Uterus (tissue), 4 donors: Measurements from ENCODE around the gene PRSS36. TPM values are rescaled to one million over a fixed set of nuclear protein-coding genes. Genes with fewer than 3 reads are reported as not detected.

Source experiments
- DNase-seq, 2 donors: peaks; one replicate each; pipeline ENCODE4 v3.0.0-alpha.2; 2019 to 2020
- H3K27ac ChIP-seq, 2 donors: fragments of 200-600 bp; sonication (generic); 1 replicate in 1 of 2; 2 replicates in 1 of 2; pipeline ENCODE4 v1.5.1; 2016 to 2018
- H3K27me3 ChIP-seq, 2 donors: fragments of 200-600 bp; sonication (generic); one replicate each; pipeline ENCODE4 v1.5.1; 2018 to 2019; ENCODE audit warnings: control low read depth in 1 of 2
- H3K36me3 ChIP-seq, 2 donors: fragments of 200-600 bp; sonication (generic); one replicate each; pipeline ENCODE4 v1.5.1; 2019; ENCODE audit warnings: control low read depth in 1 of 2
- H3K4me1 ChIP-seq, 2 donors: fragments of 200-600 bp; sonication (generic); one replicate each; pipeline ENCODE4 v1.5.1; 2018 to 2019; ENCODE audit warnings: control low read depth in 1 of 2
- H3K4me3 ChIP-seq, 2 donors: fragments of 200-600 bp; sonication (generic); 1 replicate in 1 of 2; 2 replicates in 1 of 2; pipeline ENCODE4 v1.5.1; 2018 to 2019; ENCODE audit warnings: mild to moderate bottlenecking in 1 of 2
- H3K9me3 ChIP-seq, 2 donors: fragments of 200-600 bp; sonication (generic); one replicate each; pipeline ENCODE4 v1.5.1; 2019; ENCODE audit warnings: control low read depth in 1 of 2
- POLR2A ChIP-seq, 2 donors: fragments of 450-650 bp; IDR thresholded peaks; one replicate each; pipeline ENCODE4 v1.6.1; 2016; ENCODE audit warnings: antibody characterized with exemption in 2 of 2, mild to moderate bottlenecking in 1 of 2, moderate library complexity in 1 of 2
- intact Hi-C: fragments of 100-400 bp; cut with DNase I; formaldehyde crosslinking; loops from one replicate; pipeline ENCODE4 v1.15.1; 2023; ENCODE audit warnings: low total_unique reads
- total RNA-seq, 4 donors: library from RNA; depleted of rRNA in 3 of 4; stranded (reverse); fragments of >200 nt in 3 of 4; gene quantifications; one replicate each; pipeline versions ENCODE4 v1.1.0 to v1.2.4, GENCODE V29; 2014 to 2023
- TF ChIP-seq, protein P1 (sequence below), 4 experiments: fragments of 200-600 bp in 2 of 4; fragments of 450-650 bp in 2 of 4; sonication (generic) in 2 of 4; IDR thresholded peaks; one replicate each; pipeline ENCODE4 v1.5.1; 2016 to 2019; ENCODE audit warnings: antibody characterized with exemption in 4 of 4, mild to moderate bottlenecking in 2 of 4, moderate library complexity in 1 of 4
- donor health status: DM: yes; HTN: yes; CAD: no.

Gene PRSS36
- total RNA-seq, 4 donors from 2014 or later: 0.48 to 0.76 TPM; not detected in 2

DNA sequence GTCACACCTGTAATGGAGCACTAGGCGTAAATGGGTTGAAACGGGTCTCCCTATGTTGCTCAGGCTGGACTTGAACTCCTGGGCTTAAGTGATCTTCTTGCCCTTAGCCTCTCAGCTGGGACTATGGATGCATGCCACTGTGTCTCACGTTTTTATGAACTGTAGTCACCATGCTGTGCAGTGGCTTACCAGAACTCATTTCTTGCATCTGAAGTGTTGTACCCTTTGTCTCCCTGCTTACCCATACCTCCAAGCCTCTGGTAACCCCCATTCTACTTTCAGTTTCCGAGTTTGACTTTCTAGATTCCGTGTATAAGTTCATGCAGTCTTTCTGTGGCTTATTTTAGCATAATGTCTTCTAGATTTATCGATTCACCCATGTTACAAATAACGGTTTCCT lies 45.0 kb upstream of the PRSS36 start:
- Histone ChIP-seq H3K9me3 (no peaks in the 10 kb centered on the region), H3K4me3 (no peak overlapping the region), H3K36me3 (no peaks in the 10 kb centered on the region), H3K27me3 (no peaks in the 10 kb centered on the region), H3K27ac (no peak overlapping the region), H3K4me1 (no peaks in the 10 kb centered on the region)
- TF ChIP-seq, protein P1, sequence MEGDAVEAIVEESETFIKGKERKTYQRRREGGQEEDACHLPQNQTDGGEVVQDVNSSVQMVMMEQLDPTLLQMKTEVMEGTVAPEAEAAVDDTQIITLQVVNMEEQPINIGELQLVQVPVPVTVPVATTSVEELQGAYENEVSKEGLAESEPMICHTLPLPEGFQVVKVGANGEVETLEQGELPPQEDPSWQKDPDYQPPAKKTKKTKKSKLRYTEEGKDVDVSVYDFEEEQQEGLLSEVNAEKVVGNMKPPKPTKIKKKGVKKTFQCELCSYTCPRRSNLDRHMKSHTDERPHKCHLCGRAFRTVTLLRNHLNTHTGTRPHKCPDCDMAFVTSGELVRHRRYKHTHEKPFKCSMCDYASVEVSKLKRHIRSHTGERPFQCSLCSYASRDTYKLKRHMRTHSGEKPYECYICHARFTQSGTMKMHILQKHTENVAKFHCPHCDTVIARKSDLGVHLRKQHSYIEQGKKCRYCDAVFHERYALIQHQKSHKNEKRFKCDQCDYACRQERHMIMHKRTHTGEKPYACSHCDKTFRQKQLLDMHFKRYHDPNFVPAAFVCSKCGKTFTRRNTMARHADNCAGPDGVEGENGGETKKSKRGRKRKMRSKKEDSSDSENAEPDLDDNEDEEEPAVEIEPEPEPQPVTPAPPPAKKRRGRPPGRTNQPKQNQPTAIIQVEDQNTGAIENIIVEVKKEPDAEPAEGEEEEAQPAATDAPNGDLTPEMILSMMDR (IDR thresholded peaks at IDR 0.05): no peak
- no peak for TF ChIP-seq POLR2A (IDR thresholded peaks at IDR 0.05)
- DNase-seq: no peak
- intact Hi-C loops: no loop called here

DNA sequence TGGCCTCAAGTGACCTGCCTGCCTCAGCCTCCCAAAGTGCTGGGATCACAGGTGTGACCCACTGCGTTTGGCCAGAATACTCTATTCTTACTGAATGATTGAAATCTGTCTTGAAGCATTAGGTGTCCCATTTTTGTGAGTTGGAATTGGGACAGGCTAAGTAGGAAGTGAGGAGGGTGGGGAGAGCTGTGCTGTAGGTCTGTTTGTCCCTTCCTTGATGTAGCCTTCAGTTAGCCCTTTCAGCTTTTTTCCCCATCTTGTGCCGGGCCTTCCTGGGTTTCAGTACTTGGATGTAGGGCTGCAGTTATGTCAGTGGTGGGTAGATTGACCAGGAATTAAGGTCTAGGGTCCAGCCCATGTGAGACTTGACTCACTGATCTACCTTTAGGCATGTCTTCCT lies 44.0 kb upstream of the PRSS36 start:
- Histone ChIP-seq H3K27me3 (no peaks in the 10 kb centered on the region), H3K4me1 (no peaks in the 10 kb centered on the region), H3K27ac (no peak overlapping the region), H3K9me3 (no peaks in the 10 kb centered on the region), H3K36me3 (no peaks in the 10 kb centered on the region), H3K4me3 (no peak overlapping the region)
- no peak for TF ChIP-seq POLR2A (IDR thresholded peaks at IDR 0.05)
- intact Hi-C loops: no loop called here
- DNase-seq: no peak

DNA sequence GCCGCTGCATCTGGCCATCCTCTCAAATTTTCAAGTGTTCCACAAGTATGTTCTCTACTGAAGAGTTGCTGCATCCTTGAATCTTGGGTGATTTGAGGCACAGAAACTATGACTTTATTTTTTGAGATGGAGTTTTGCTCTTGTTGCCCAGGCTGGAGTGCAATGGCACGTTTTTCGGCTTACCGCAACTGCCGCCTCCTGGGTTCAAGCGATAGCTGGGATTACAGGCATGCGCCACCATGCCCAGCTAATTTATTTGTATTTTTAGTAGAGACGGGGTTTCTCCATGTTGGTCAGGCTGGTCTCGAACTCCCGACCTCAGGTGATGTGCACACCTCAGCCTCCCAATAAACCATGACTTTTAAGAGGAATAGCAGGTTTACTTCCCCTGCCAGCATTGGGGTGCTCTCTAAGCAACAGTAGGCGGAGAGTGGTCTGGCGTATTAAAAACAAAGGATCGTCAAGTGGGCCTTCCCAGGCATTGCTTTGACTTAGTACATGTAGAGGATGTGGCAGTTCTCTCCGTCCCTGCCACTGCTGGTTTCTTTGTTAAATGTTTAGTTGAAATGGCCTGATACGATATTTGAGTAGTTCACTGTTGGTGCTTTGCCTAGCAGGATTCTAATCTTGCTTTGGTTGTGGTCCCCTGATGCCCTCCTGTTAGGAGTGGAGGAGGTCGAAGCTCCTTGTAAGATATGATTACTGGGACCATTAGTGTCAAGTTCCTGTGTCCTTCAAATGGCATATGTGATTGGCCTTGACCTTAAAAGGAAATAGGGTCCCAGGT lies 43.2 kb upstream of the PRSS36 start:
- Histone ChIP-seq H3K9me3 (no peaks in the 10 kb centered on the region), H3K27ac (no peak overlapping the region), H3K4me1 (no peaks in the 10 kb centered on the region), H3K27me3 (no peaks in the 10 kb centered on the region), H3K4me3 (no peak overlapping the region), H3K36me3 (no peaks in the 10 kb centered on the region)
- DNase-seq: no peak
- intact Hi-C loops: no loop called here
- TF ChIP-seq, protein P1 (IDR thresholded peaks at IDR 0.05): no peak
- TF ChIP-seq POLR2A (IDR thresholded peaks at IDR 0.05): no peak

DNA sequence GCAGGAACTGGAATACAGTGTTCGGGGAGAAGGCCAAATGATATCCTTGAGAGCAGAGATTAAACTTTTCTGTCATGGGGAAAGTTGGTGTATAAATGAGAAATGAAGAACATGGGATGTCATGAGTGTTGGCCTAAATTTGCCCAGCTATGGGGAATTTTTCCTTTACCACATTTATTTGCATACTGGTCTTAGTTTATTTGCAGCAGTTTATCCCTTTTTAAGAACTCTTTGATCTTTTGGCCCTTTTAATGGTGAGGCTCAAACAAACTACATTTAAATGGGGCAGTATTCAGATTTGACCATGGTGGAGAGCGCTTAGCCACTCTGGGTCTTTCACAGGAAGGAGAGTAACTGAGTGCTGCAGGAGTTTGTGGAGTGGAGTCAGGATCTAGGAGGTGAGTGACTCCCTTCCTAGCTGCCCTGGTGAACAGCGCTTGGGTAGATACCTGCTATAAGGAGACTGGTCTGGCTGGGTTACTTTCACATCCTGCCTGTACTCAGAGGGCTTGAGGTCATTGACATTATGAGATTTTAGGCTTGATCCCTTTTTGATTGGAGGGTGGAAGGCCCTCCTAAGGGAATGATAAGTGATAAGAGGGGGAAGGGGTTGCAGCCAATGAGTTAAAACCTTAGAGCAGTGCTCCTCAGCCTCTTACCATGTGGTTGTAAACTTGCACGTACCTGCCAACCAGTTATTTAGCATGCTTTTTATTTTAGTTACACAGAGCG lies 42.0 kb upstream of the PRSS36 start:
- no peak for DNase-seq
- H3K4me3 ChIP-seq: no peak overlapping the region
- intact Hi-C loops: no loop called here
- H3K9me3 ChIP-seq: no peaks in the 10 kb centered on the region
- TF ChIP-seq POLR2A (IDR thresholded peaks at IDR 0.05): no peak
- TF ChIP-seq, protein P1 (IDR thresholded peaks at IDR 0.05): no peak
- H3K27me3 ChIP-seq: no peaks in the 10 kb centered on the region
- no peaks in the 10 kb centered on the region for H3K4me1 ChIP-seq
- H3K27ac ChIP-seq: no peak overlapping the region
- H3K36me3 ChIP-seq: no peaks in the 10 kb centered on the region

DNA sequence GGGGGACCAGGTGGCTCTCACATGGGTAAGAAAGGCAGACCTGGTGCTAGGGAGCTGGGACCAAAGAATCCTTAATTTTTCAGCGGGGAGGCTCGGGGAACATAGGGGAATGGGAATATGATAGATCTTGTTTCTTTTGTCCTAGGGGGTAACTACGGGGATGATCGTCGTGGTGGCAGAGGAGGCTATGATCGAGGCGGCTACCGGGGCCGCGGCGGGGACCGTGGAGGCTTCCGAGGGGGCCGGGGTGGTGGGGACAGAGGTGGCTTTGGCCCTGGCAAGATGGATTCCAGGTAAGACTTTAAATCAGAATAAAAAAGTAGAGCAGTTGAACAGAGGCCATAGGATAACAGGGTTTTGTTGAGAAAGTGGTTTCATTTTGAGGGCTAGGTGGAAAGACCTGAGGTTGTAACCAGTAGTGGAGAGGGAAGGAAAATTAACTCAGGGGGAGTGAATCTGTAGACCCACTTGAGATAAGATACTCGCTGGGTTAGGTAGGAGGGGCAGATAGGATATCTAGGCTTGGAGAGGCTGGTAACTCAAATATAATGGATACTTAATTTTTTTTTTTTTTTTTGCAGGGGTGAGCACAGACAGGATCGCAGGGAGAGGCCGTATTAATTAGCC lies 41.1 kb upstream of the PRSS36 start:
- intact Hi-C loops: no loop called here
- DNase-seq: no peak
- no peaks in the 10 kb centered on the region for H3K4me1 ChIP-seq
- H3K4me3 ChIP-seq: no peak overlapping the region
- H3K9me3 ChIP-seq: no peaks in the 10 kb centered on the region
- no peak overlapping the region for H3K27ac ChIP-seq
- H3K36me3 ChIP-seq: no peaks in the 10 kb centered on the region
- TF ChIP-seq, protein P1 (IDR thresholded peaks at IDR 0.05): no peak
- TF ChIP-seq POLR2A (IDR thresholded peaks at IDR 0.05): no peak
- no peaks in the 10 kb centered on the region for H3K27me3 ChIP-seq
